GM23338 (cell line): ENCODE measurements around the gene DLGAP4. TPM values are rescaled to one million over a fixed set of nuclear protein-coding genes. Genes with fewer than 3 reads are reported as not detected.

Experiments used
- NANOG ChIP-seq: IDR thresholded peaks from 2 replicates; pipeline ENCODE4 v1.6.1; 2016; ENCODE audit warnings: antibody characterized with exemption, borderline replicate concordance
- STAT1 ChIP-seq: IDR thresholded peaks from one replicate; pipeline ENCODE4 v1.6.1; 2016; ENCODE audit warnings: antibody characterized with exemption; ENCODE audit not compliant: unreplicated experiment
- polyA plus RNA-seq: library from polyadenylated mRNA; unstranded; fragments of >200 nt; fragmentation: Nextera tagmentation; extraction: Ambion mirVana; gene quantifications from 2 replicates; pipeline ENCODE4 v1.2.1, GENCODE V29; 2016
- total RNA-seq: library from RNA; depleted of rRNA; stranded (reverse); fragments of >200 nt; shearing (Covaris generic); gene quantifications from 2 replicates; pipeline ENCODE4 v1.2.3, GENCODE V29; 2014
- TF ChIP-seq, protein P1 (sequence below): IDR thresholded peaks from one replicate; pipeline ENCODE4 v1.6.1; 2018; ENCODE audit warnings: antibody characterized with exemption; ENCODE audit not compliant: unreplicated experiment
- TF ChIP-seq, protein P2 (sequence below): fragments of 250-450 bp; sonication (Bioruptor Pico); IDR thresholded peaks from 2 replicates; pipeline ENCODE4 v1.5.0; 2020; ENCODE audit warnings: mild to moderate bottlenecking, moderate library complexity

DLGAP4 gene
- total and polyA plus RNA-seq, 2 experiments from 2014 or later = 46.1 to 52.2 TPM

DNA sequence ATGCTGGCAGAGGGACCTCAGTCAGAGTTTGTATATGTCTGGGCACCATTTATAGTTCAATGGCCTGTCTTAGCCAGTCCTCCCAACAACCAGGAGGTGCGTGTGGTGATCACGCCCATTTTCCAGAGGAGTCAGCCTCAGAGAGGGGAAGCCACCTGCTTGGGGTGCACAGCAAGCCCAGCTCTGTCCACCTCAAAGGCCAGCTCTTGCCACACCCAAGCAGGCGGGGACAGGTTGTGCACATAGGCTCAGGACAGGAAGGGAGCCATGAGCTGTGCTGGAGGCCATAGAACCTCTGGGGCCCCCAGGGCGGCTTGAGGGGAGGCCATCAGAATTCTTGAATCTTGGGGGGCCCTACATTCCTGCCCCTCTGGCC, 61.2 kb downstream of the DLGAP4 start (continued):
- TF ChIP-seq, protein P1, sequence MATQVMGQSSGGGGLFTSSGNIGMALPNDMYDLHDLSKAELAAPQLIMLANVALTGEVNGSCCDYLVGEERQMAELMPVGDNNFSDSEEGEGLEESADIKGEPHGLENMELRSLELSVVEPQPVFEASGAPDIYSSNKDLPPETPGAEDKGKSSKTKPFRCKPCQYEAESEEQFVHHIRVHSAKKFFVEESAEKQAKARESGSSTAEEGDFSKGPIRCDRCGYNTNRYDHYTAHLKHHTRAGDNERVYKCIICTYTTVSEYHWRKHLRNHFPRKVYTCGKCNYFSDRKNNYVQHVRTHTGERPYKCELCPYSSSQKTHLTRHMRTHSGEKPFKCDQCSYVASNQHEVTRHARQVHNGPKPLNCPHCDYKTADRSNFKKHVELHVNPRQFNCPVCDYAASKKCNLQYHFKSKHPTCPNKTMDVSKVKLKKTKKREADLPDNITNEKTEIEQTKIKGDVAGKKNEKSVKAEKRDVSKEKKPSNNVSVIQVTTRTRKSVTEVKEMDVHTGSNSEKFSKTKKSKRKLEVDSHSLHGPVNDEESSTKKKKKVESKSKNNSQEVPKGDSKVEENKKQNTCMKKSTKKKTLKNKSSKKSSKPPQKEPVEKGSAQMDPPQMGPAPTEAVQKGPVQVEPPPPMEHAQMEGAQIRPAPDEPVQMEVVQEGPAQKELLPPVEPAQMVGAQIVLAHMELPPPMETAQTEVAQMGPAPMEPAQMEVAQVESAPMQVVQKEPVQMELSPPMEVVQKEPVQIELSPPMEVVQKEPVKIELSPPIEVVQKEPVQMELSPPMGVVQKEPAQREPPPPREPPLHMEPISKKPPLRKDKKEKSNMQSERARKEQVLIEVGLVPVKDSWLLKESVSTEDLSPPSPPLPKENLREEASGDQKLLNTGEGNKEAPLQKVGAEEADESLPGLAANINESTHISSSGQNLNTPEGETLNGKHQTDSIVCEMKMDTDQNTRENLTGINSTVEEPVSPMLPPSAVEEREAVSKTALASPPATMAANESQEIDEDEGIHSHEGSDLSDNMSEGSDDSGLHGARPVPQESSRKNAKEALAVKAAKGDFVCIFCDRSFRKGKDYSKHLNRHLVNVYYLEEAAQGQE = no peak
- TF ChIP-seq, protein P2, sequence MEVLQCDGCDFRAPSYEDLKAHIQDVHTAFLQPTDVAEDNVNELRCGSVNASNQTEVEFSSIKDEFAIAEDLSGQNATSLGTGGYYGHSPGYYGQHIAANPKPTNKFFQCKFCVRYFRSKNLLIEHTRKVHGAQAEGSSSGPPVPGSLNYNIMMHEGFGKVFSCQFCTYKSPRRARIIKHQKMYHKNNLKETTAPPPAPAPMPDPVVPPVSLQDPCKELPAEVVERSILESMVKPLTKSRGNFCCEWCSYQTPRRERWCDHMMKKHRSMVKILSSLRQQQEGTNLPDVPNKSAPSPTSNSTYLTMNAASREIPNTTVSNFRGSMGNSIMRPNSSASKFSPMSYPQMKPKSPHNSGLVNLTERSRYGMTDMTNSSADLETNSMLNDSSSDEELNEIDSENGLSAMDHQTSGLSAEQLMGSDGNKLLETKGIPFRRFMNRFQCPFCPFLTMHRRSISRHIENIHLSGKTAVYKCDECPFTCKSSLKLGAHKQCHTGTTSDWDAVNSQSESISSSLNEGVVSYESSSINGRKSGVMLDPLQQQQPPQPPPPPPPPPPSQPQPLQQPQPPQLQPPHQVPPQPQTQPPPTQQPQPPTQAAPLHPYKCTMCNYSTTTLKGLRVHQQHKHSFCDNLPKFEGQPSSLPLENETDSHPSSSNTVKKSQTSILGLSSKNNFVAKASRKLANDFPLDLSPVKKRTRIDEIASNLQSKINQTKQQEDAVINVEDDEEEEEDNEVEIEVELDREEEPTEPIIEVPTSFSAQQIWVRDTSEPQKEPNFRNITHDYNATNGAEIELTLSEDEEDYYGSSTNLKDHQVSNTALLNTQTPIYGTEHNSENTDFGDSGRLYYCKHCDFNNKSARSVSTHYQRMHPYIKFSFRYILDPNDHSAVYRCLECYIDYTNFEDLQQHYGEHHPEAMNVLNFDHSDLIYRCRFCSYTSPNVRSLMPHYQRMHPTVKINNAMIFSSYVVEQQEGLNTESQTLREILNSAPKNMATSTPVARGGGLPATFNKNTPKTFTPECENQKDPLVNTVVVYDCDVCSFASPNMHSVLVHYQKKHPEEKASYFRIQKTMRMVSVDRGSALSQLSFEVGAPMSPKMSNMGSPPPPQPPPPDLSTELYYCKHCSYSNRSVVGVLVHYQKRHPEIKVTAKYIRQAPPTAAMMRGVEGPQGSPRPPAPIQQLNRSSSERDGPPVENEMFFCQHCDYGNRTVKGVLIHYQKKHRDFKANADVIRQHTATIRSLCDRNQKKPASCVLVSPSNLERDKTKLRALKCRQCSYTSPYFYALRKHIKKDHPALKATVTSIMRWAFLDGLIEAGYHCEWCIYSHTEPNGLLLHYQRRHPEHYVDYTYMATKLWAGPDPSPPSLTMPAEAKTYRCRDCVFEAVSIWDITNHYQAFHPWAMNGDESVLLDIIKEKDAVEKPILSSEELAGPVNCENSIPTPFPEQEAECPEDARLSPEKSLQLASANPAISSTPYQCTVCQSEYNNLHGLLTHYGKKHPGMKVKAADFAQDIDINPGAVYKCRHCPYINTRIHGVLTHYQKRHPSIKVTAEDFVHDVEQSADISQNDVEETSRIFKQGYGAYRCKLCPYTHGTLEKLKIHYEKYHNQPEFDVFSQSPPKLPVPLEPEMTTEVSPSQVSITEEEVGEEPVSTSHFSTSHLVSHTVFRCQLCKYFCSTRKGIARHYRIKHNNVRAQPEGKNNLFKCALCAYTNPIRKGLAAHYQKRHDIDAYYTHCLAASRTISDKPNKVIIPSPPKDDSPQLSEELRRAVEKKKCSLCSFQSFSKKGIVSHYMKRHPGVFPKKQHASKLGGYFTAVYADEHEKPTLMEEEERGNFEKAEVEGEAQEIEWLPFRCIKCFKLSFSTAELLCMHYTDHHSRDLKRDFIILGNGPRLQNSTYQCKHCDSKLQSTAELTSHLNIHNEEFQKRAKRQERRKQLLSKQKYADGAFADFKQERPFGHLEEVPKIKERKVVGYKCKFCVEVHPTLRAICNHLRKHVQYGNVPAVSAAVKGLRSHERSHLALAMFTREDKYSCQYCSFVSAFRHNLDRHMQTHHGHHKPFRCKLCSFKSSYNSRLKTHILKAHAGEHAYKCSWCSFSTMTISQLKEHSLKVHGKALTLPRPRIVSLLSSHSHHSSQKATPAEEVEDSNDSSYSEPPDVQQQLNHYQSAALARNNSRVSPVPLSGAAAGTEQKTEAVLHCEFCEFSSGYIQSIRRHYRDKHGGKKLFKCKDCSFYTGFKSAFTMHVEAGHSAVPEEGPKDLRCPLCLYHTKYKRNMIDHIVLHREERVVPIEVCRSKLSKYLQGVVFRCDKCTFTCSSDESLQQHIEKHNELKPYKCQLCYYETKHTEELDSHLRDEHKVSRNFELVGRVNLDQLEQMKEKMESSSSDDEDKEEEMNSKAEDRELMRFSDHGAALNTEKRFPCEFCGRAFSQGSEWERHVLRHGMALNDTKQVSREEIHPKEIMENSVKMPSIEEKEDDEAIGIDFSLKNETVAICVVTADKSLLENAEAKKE = no peak
- TF ChIP-seq NANOG (no peak), STAT1 (no peak)
